HCT116 (cell line): ENCODE data around the gene TNFRSF6B. TPM values are rescaled to one million over a fixed set of nuclear protein-coding genes. Genes with fewer than 3 reads are reported as not detected.

Source experiments
- ATAC-seq: fragments of 200-7000 bp; cut with Tn5 transposase; 2 replicates; pipeline ENCODE4 v1.9.1; 2020; ENCODE audit warnings: mild to moderate bottlenecking, moderate library complexity
- BruUV-seq: library from RNA; stranded (reverse); fragments of 400-500 nt; replicated peaks from 2 replicates; lab custom pipeline; 2021; lab: Mats Ljungman, UMichigan
- CTCF ChIA-PET: fragments of 300-600 bp; sonication (Branson Sonifier 250); formaldehyde crosslinking; loops from one replicate; lab custom pipeline; 2021; ENCODE audit warnings: antibody characterized with exemption; lab: Charles Lee
- POLR2A ChIA-PET: fragments of 300-600, 350-600 bp; sonication (Branson Sonifier 250); formaldehyde crosslinking; loops from one replicate; lab custom pipeline; 2021; ENCODE audit warnings: antibody characterized with exemption; lab: Charles Lee
- RAD21 ChIA-PET, 2 experiments: fragments of 300-600 bp; sonication (Branson Sonifier 250); formaldehyde crosslinking; loops; one replicate each; lab custom pipeline; 2023; ENCODE audit warnings: low total read pairs in 2 of 2; ENCODE audit not compliant: uncharacterized antibody in 2 of 2, unreplicated experiment in 2 of 2, low non-redundant PET in 1 of 2; lab: Charles Lee
- DNase-seq: peaks from one replicate; pipeline ENCODE4 v3.0.0-alpha.2; 2010; ENCODE audit warnings: low read depth, low spot score
- H2AFZ ChIP-seq: fragments of 200-600 bp; shearing (Covaris generic), sonication (generic); 2 replicates; pipeline ENCODE4 v1.6.1; 2017; ENCODE audit warnings: low read depth, mixed run types, mixed read lengths, antibody characterized with exemption, low read length; ENCODE audit not compliant: poor library complexity, severe bottlenecking
- H3K27ac ChIP-seq: 2 replicates; pipeline ENCODE4 v1.5.1; 2012; ENCODE audit warnings: low read depth, low read length
- H3K27me3 ChIP-seq: fragments of 200-600 bp; sonication (generic); 2 replicates; pipeline ENCODE4 v1.6.1; 2016; ENCODE audit warnings: mixed run types, low read length, mixed read lengths; ENCODE audit not compliant: insufficient read depth
- H3K36me3 ChIP-seq, 2 experiments: fragments of 200-500 bp in 1 of 2; fragments of 200-600 bp in 1 of 2; sonication (Bioruptor generic) in 1 of 2; sonication (generic) in 1 of 2; 2 replicates each; pipeline versions ENCODE4 v1.5.1 to v1.6.1; 2014 to 2016; ENCODE audit warnings: low read length in 2 of 2, inconsistent platforms in 1 of 2, mixed read lengths in 1 of 2, mixed run types in 1 of 2; ENCODE audit not compliant: insufficient read depth in 2 of 2, control insufficient read depth in 1 of 2
- H3K4me1 ChIP-seq, 2 experiments: fragments of 200-600 bp in 1 of 2; sonication (generic) in 1 of 2; 2 replicates each; pipeline versions ENCODE4 v1.5.1 to v1.6.1; 2012 to 2017; ENCODE audit warnings: low read length in 2 of 2, inconsistent platforms in 1 of 2, mild to moderate bottlenecking in 1 of 2, mixed read lengths in 1 of 2, mixed run types in 1 of 2, moderate library complexity in 1 of 2; ENCODE audit not compliant: insufficient read depth in 2 of 2, control insufficient read depth in 1 of 2
- H3K4me2 ChIP-seq: fragments of 200-600 bp; sonication (generic); 2 replicates; pipeline ENCODE4 v1.6.1; 2017; ENCODE audit warnings: mixed run types, low read length, mixed read lengths
- H3K4me3 ChIP-seq, 2 experiments: fragments of 200-600 bp in 1 of 2; sonication (generic) in 1 of 2; replicated peaks in 1 of 2; 2 replicates each; pipeline ENCODE4 v1.5.1; 2011 to 2016; ENCODE audit warnings: low read length in 2 of 2, control low read depth in 1 of 2, low read depth in 1 of 2, mild to moderate bottlenecking in 1 of 2, mixed read lengths in 1 of 2, mixed run types in 1 of 2
- H3K79me2 ChIP-seq: fragments of 200-600 bp; sonication (generic); 2 replicates; pipeline ENCODE4 v1.6.1; 2017; ENCODE audit warnings: mild to moderate bottlenecking, mixed run types, low read length, moderate library complexity, mixed read lengths; ENCODE audit not compliant: insufficient read depth
- H3K9ac ChIP-seq: fragments of 200-600 bp; sonication (generic); 2 replicates; pipeline ENCODE4 v1.6.1; 2016; ENCODE audit warnings: low read length, mixed read lengths
- H3K9me2 ChIP-seq: fragments of 200-600 bp; sonication (generic), shearing (Covaris generic); 2 replicates; pipeline ENCODE4 v1.6.1; 2017; ENCODE audit warnings: mixed run types, mild to moderate bottlenecking, moderate library complexity; ENCODE audit not compliant: insufficient read depth
- H3K9me3 ChIP-seq, 2 experiments: fragments of 200-500 bp in 1 of 2; fragments of 200-600 bp in 1 of 2; sonication (Bioruptor generic) in 1 of 2; sonication (generic) in 1 of 2; 2 replicates each; pipeline ENCODE4 v1.6.1; 2014 to 2017; ENCODE audit warnings: low read length in 2 of 2, mixed read lengths in 2 of 2, inconsistent platforms in 1 of 2, low read depth in 1 of 2, mild to moderate bottlenecking in 1 of 2, mixed run types in 1 of 2, moderate library complexity in 1 of 2; ENCODE audit not compliant: control insufficient read depth in 1 of 2, insufficient read depth in 1 of 2
- H4K20me1 ChIP-seq: fragments of 200-600 bp; sonication (generic), shearing (Covaris generic); 2 replicates; pipeline ENCODE4 v1.6.1; 2017; ENCODE audit warnings: mixed run types, mild to moderate bottlenecking, moderate library complexity; ENCODE audit not compliant: insufficient read depth
- CBX3 ChIP-seq: IDR thresholded peaks from 2 replicates; pipeline ENCODE4 v1.6.1; 2012; ENCODE audit warnings: low read depth
- CEBPB ChIP-seq: IDR thresholded peaks from 2 replicates; pipeline ENCODE4 v1.6.1; 2012; ENCODE audit warnings: low read depth
- CTCF ChIP-seq, 3 experiments: fragments of 200-600 bp in 1 of 3; sonication (generic) in 1 of 3; IDR thresholded peaks in 2 of 3; conservative IDR thresholded peaks in 1 of 3; 2 replicates each; pipeline ENCODE4 v1.5.1; 2012 to 2017; ENCODE audit warnings: low read depth in 2 of 3, low read length in 2 of 3, antibody characterized with exemption in 1 of 3, borderline replicate concordance in 1 of 3, control low read depth in 1 of 3, mild to moderate bottlenecking in 1 of 3, mixed read lengths in 1 of 3, mixed run types in 1 of 3, moderate library complexity in 1 of 3; ENCODE audit not compliant: insufficient read depth in 1 of 3
- ELF1 ChIP-seq: IDR thresholded peaks from 2 replicates; pipeline ENCODE4 v1.6.1; 2012; ENCODE audit warnings: low read depth, borderline replicate concordance
- JUND ChIP-seq: IDR thresholded peaks from 2 replicates; pipeline ENCODE4 v1.6.1; 2012
- MAX ChIP-seq: IDR thresholded peaks from 2 replicates; pipeline ENCODE4 v1.6.1; 2012
- POLR2A ChIP-seq: IDR thresholded peaks from 2 replicates; pipeline ENCODE4 v1.7.0; 2011; ENCODE audit warnings: borderline replicate concordance; ENCODE audit not compliant: insufficient read depth, insufficient read length; ENCODE audit errors: extremely low read depth
- POLR2AphosphoS5 ChIP-seq: IDR thresholded peaks from 2 replicates; pipeline ENCODE4 v1.6.1; 2011; ENCODE audit warnings: mild to moderate bottlenecking, low read depth, low read length, moderate library complexity
- RAD21 ChIP-seq: IDR thresholded peaks from 2 replicates; pipeline ENCODE4 v1.6.1; 2012; ENCODE audit warnings: low read depth, mild to moderate bottlenecking
- REST ChIP-seq: IDR thresholded peaks from 2 replicates; pipeline ENCODE4 v1.6.1; 2012; ENCODE audit warnings: low read depth
- SIN3A ChIP-seq: IDR thresholded peaks from 2 replicates; pipeline ENCODE4 v1.6.1; 2012; ENCODE audit warnings: low read depth
- SP1 ChIP-seq: IDR thresholded peaks from 2 replicates; pipeline ENCODE4 v1.6.1; 2012; ENCODE audit warnings: low read depth
- SRF ChIP-seq: IDR thresholded peaks from 2 replicates; pipeline ENCODE4 v1.6.1; 2012; ENCODE audit warnings: low read depth
- TCF7L2 ChIP-seq: IDR thresholded peaks from 2 replicates; pipeline ENCODE4 v1.7.0; 2011; ENCODE audit warnings: borderline replicate concordance, inconsistent platforms; ENCODE audit not compliant: insufficient read depth, insufficient read length; ENCODE audit errors: extremely low read depth
- ZFX ChIP-seq: fragments of 450-650 bp; IDR thresholded peaks from 2 replicates; pipeline ENCODE4 v1.6.1; 2017
- ZNF274 ChIP-seq: fragments of 200-500 bp; sonication (Bioruptor generic); IDR thresholded peaks from 2 replicates; pipeline ENCODE4 v1.6.1; 2014; ENCODE audit warnings: mild to moderate bottlenecking, low read depth, low read length, inconsistent platforms
- intact Hi-C: fragments of 100-400 bp; cut with micrococcal nuclease; formaldehyde crosslinking; loops from 2 replicates; pipeline ENCODE4 v1.10.0; 2022
- total RNA-seq: library from RNA; stranded (reverse); gene quantifications from one replicate; pipeline ENCODE4 v1.2.1, GENCODE V29; 2021; ENCODE audit not compliant: unreplicated experiment
- TF ChIP-seq, protein P1 (sequence below): IDR thresholded peaks from 2 replicates; pipeline ENCODE4 v1.6.1; 2012

Gene TNFRSF6B
- total RNA-seq, 1 experiment from 2014 or later = 147 TPM

GRCh38 chr20:63662813-63663189 is 33.7 kb upstream of the TNFRSF6B start:
- no peaks in the 10 kb centered on the region for H3K9me3 ChIP-seq
- H3K4me3 ChIP-seq = no peak overlapping the region
- H3K4me2 ChIP-seq = no peak overlapping the region
- no TSS peak for BruUV-seq
- ChIA-PET POLR2A (no interaction called here), CTCF (no interaction called here), RAD21 (no interaction called here)
- no peaks in the 10 kb centered on the region for H4K20me1 ChIP-seq
- H3K36me3 ChIP-seq = peaks cover 17 to 34% of the 10 kb centered on the region in 2 experiments
- peaks cover 60% of the 10 kb centered on the region for H3K79me2 ChIP-seq
- H3K9me2 ChIP-seq = no peaks in the 10 kb centered on the region
- H3K27me3 ChIP-seq = no peaks in the 10 kb centered on the region
- TF ChIP-seq ZNF274 = no peak
- TF ChIP-seq POLR2AphosphoS5 = no peak
- TF ChIP-seq ELF1 = no peak
- no peak for TF ChIP-seq CEBPB
- TF ChIP-seq REST = no peak
- TF ChIP-seq ZFX = no peak
- TF ChIP-seq TCF7L2 = no peak
- TF ChIP-seq, protein P1, sequence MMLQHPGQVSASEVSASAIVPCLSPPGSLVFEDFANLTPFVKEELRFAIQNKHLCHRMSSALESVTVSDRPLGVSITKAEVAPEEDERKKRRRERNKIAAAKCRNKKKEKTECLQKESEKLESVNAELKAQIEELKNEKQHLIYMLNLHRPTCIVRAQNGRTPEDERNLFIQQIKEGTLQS = no peak
- no peak for TF ChIP-seq RAD21
- TF ChIP-seq SIN3A = no peak
- TF ChIP-seq POLR2A = no peak
- no peak for TF ChIP-seq CTCF (IDR thresholded peaks at IDR 0.05 in 2 of 3, conservative IDR thresholded peaks at IDR 0.05 in 1 of 3; ENCODE audit: borderline replicate concordance in 1 of 3, insufficient read depth in 1 of 3, low read depth in 2 of 3, low read length in 2 of 3)
- no peak for TF ChIP-seq SRF
- TF ChIP-seq JUND = no peak
- no peak for TF ChIP-seq CBX3
- TF ChIP-seq SP1 = no peak
- TF ChIP-seq MAX = no peak
- H3K9ac ChIP-seq = no peak overlapping the region
- intact Hi-C loops = no loop called here
- no peak overlapping the region for H3K27ac ChIP-seq
- ATAC-seq = no peak
- no peak for DNase-seq
- peaks cover 7 to 12% of the 10 kb centered on the region in 2 experiments for H3K4me1 ChIP-seq
- no peak overlapping the region for H2AFZ ChIP-seq
